HCT116 (cell line): ENCODE measurements around the gene ZNF180. TPM values are rescaled to one million over a fixed set of nuclear protein-coding genes. Genes with fewer than 3 reads are reported as not detected.
"Not testable (repeated sequence)": the region's sequence is repeated elsewhere in the genome, so short reads cannot be mapped to it uniquely, and the experiment has no call there.

Source experiments
- ATAC-seq: fragments of 200-7000 bp; cut with Tn5 transposase; 2 replicates; pipeline ENCODE4 v1.9.1; 2020; ENCODE audit warnings: mild to moderate bottlenecking, moderate library complexity
- BruUV-seq: library from RNA; stranded (reverse); fragments of 400-500 nt; replicated peaks from 2 replicates; lab custom pipeline; 2021; lab: Mats Ljungman, UMichigan
- CTCF ChIA-PET: fragments of 300-600 bp; sonication (Branson Sonifier 250); formaldehyde crosslinking; loops from one replicate; lab custom pipeline; 2021; ENCODE audit warnings: antibody characterized with exemption; lab: Charles Lee
- POLR2A ChIA-PET: fragments of 300-600, 350-600 bp; sonication (Branson Sonifier 250); formaldehyde crosslinking; loops from one replicate; lab custom pipeline; 2021; ENCODE audit warnings: antibody characterized with exemption; lab: Charles Lee
- RAD21 ChIA-PET, 2 experiments: fragments of 300-600 bp; sonication (Branson Sonifier 250); formaldehyde crosslinking; loops; one replicate each; lab custom pipeline; 2023; ENCODE audit warnings: low total read pairs in 2 of 2; ENCODE audit not compliant: uncharacterized antibody in 2 of 2, unreplicated experiment in 2 of 2, low non-redundant PET in 1 of 2; lab: Charles Lee
- DNase-seq: peaks from one replicate; pipeline ENCODE4 v3.0.0-alpha.2; 2010; ENCODE audit warnings: low read depth, low spot score
- H2AFZ ChIP-seq: fragments of 200-600 bp; shearing (Covaris generic), sonication (generic); 2 replicates; pipeline ENCODE4 v1.6.1; 2017; ENCODE audit warnings: low read depth, mixed run types, mixed read lengths, antibody characterized with exemption, low read length; ENCODE audit not compliant: poor library complexity, severe bottlenecking
- H3K27ac ChIP-seq: 2 replicates; pipeline ENCODE4 v1.5.1; 2012; ENCODE audit warnings: low read depth, low read length
- H3K27me3 ChIP-seq: fragments of 200-600 bp; sonication (generic); 2 replicates; pipeline ENCODE4 v1.6.1; 2016; ENCODE audit warnings: mixed run types, low read length, mixed read lengths; ENCODE audit not compliant: insufficient read depth
- H3K36me3 ChIP-seq, 2 experiments: fragments of 200-500 bp in 1 of 2; fragments of 200-600 bp in 1 of 2; sonication (Bioruptor generic) in 1 of 2; sonication (generic) in 1 of 2; 2 replicates each; pipeline versions ENCODE4 v1.5.1 to v1.6.1; 2014 to 2016; ENCODE audit warnings: low read length in 2 of 2, inconsistent platforms in 1 of 2, mixed read lengths in 1 of 2, mixed run types in 1 of 2; ENCODE audit not compliant: insufficient read depth in 2 of 2, control insufficient read depth in 1 of 2
- H3K4me1 ChIP-seq, 2 experiments: fragments of 200-600 bp in 1 of 2; sonication (generic) in 1 of 2; 2 replicates each; pipeline versions ENCODE4 v1.5.1 to v1.6.1; 2012 to 2017; ENCODE audit warnings: low read length in 2 of 2, inconsistent platforms in 1 of 2, mild to moderate bottlenecking in 1 of 2, mixed read lengths in 1 of 2, mixed run types in 1 of 2, moderate library complexity in 1 of 2; ENCODE audit not compliant: insufficient read depth in 2 of 2, control insufficient read depth in 1 of 2
- H3K4me2 ChIP-seq: fragments of 200-600 bp; sonication (generic); 2 replicates; pipeline ENCODE4 v1.6.1; 2017; ENCODE audit warnings: mixed run types, low read length, mixed read lengths
- H3K4me3 ChIP-seq, 2 experiments: fragments of 200-600 bp in 1 of 2; sonication (generic) in 1 of 2; replicated peaks in 1 of 2; 2 replicates each; pipeline ENCODE4 v1.5.1; 2011 to 2016; ENCODE audit warnings: low read length in 2 of 2, control low read depth in 1 of 2, low read depth in 1 of 2, mild to moderate bottlenecking in 1 of 2, mixed read lengths in 1 of 2, mixed run types in 1 of 2
- H3K79me2 ChIP-seq: fragments of 200-600 bp; sonication (generic); 2 replicates; pipeline ENCODE4 v1.6.1; 2017; ENCODE audit warnings: mild to moderate bottlenecking, mixed run types, low read length, moderate library complexity, mixed read lengths; ENCODE audit not compliant: insufficient read depth
- H3K9ac ChIP-seq: fragments of 200-600 bp; sonication (generic); 2 replicates; pipeline ENCODE4 v1.6.1; 2016; ENCODE audit warnings: low read length, mixed read lengths
- H3K9me2 ChIP-seq: fragments of 200-600 bp; sonication (generic), shearing (Covaris generic); 2 replicates; pipeline ENCODE4 v1.6.1; 2017; ENCODE audit warnings: mixed run types, mild to moderate bottlenecking, moderate library complexity; ENCODE audit not compliant: insufficient read depth
- H3K9me3 ChIP-seq, 2 experiments: fragments of 200-500 bp in 1 of 2; fragments of 200-600 bp in 1 of 2; sonication (Bioruptor generic) in 1 of 2; sonication (generic) in 1 of 2; 2 replicates each; pipeline ENCODE4 v1.6.1; 2014 to 2017; ENCODE audit warnings: low read length in 2 of 2, mixed read lengths in 2 of 2, inconsistent platforms in 1 of 2, low read depth in 1 of 2, mild to moderate bottlenecking in 1 of 2, mixed run types in 1 of 2, moderate library complexity in 1 of 2; ENCODE audit not compliant: control insufficient read depth in 1 of 2, insufficient read depth in 1 of 2
- H4K20me1 ChIP-seq: fragments of 200-600 bp; sonication (generic), shearing (Covaris generic); 2 replicates; pipeline ENCODE4 v1.6.1; 2017; ENCODE audit warnings: mixed run types, mild to moderate bottlenecking, moderate library complexity; ENCODE audit not compliant: insufficient read depth
- CBX3 ChIP-seq: IDR thresholded peaks from 2 replicates; pipeline ENCODE4 v1.6.1; 2012; ENCODE audit warnings: low read depth
- EGR1 ChIP-seq: IDR thresholded peaks from 2 replicates; pipeline ENCODE4 v1.6.1; 2012; ENCODE audit warnings: low read depth
- ELF1 ChIP-seq: IDR thresholded peaks from 2 replicates; pipeline ENCODE4 v1.6.1; 2012; ENCODE audit warnings: low read depth, borderline replicate concordance
- JUND ChIP-seq: IDR thresholded peaks from 2 replicates; pipeline ENCODE4 v1.6.1; 2012
- POLR2AphosphoS5 ChIP-seq: IDR thresholded peaks from 2 replicates; pipeline ENCODE4 v1.6.1; 2011; ENCODE audit warnings: mild to moderate bottlenecking, low read depth, low read length, moderate library complexity
- SIN3A ChIP-seq: IDR thresholded peaks from 2 replicates; pipeline ENCODE4 v1.6.1; 2012; ENCODE audit warnings: low read depth
- SP1 ChIP-seq: IDR thresholded peaks from 2 replicates; pipeline ENCODE4 v1.6.1; 2012; ENCODE audit warnings: low read depth
- SRF ChIP-seq: IDR thresholded peaks from 2 replicates; pipeline ENCODE4 v1.6.1; 2012; ENCODE audit warnings: low read depth
- YY1 ChIP-seq: IDR thresholded peaks from 2 replicates; pipeline ENCODE4 v1.6.1; 2011; ENCODE audit warnings: low read length, low read depth, moderate library complexity, mild to moderate bottlenecking; ENCODE audit not compliant: insufficient replicate concordance; ENCODE audit errors: extremely low read depth
- ZFX ChIP-seq: fragments of 450-650 bp; IDR thresholded peaks from 2 replicates; pipeline ENCODE4 v1.6.1; 2017
- ZNF274 ChIP-seq: fragments of 200-500 bp; sonication (Bioruptor generic); IDR thresholded peaks from 2 replicates; pipeline ENCODE4 v1.6.1; 2014; ENCODE audit warnings: mild to moderate bottlenecking, low read depth, low read length, inconsistent platforms
- intact Hi-C: fragments of 100-400 bp; cut with micrococcal nuclease; formaldehyde crosslinking; loops from 2 replicates; pipeline ENCODE4 v1.10.0; 2022
- total RNA-seq: library from RNA; stranded (reverse); gene quantifications from one replicate; pipeline ENCODE4 v1.2.1, GENCODE V29; 2021; ENCODE audit not compliant: unreplicated experiment
- TF ChIP-seq, protein P1 (sequence below): IDR thresholded peaks from 2 replicates; pipeline ENCODE4 v1.6.1; 2012
- TF ChIP-seq, protein P2 (sequence below): IDR thresholded peaks from 2 replicates; pipeline ENCODE4 v1.6.1; 2012
- TF ChIP-seq, protein P3 (sequence below), 3 experiments: fragments of 200-600 bp in 1 of 3; sonication (generic) in 1 of 3; IDR thresholded peaks in 2 of 3; conservative IDR thresholded peaks in 1 of 3; 2 replicates each; pipeline ENCODE4 v1.5.1; 2012 to 2017; ENCODE audit warnings: low read depth in 2 of 3, low read length in 2 of 3, antibody characterized with exemption in 1 of 3, borderline replicate concordance in 1 of 3, control low read depth in 1 of 3, mild to moderate bottlenecking in 1 of 3, mixed read lengths in 1 of 3, mixed run types in 1 of 3, moderate library complexity in 1 of 3; ENCODE audit not compliant: insufficient read depth in 1 of 3

Gene ZNF180
- total RNA-seq, 1 experiment from 2014 or later: 7.3 TPM

DNA sequence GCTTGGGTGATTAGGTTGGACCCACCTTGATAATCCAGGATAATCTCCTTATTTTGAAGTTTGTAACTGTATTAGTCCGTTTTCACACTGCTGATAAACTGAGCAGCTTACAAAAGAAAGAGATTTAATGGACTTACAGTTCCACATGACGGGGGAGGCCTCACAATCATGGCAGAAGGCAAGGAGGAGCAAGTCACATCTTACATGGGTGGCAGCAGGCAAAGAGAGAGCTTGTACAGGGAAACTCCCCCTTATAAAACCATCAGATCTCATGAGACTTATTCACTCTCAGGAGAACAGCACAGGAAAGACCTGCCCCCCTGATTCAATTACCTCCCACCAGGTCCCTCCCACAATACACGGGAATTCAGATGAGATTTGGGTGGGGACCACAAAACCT is 35.0 kb upstream of the ZNF180 start:
- RAD21 ChIA-PET, H4K20me1 ChIP-seq, CTCF ChIA-PET, H2AFZ ChIP-seq, H3K9me2 ChIP-seq, H3K79me2 ChIP-seq, H3K27me3 ChIP-seq, H3K4me3 ChIP-seq, H3K9ac ChIP-seq, H3K4me1 ChIP-seq, POLR2A ChIA-PET, H3K4me2 ChIP-seq, H3K9me3 ChIP-seq, BruUV-seq, H3K36me3 ChIP-seq, intact Hi-C loops, DNase-seq, H3K27ac ChIP-seq, ATAC-seq: not testable (repeated sequence)

DNA sequence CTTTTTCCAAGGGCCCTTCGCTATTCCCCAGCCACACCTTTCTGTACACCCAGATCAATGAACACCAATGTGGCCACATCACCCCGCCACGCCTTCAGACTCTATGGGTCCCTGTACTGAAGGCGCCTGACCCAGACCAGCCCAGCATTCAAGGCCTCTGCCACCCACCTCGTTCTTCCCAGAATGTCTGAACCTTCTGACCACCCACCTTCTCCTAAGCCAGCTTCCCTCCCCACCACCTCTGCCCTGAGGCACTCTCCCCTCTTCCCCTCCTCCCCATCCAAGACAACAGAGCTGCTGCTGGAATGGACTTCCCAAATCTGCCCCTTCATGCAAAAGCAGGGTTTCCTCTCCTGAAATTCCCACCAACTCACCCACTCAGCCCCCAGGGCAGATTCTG is 32.5 kb upstream of the ZNF180 start:
- ATAC-seq (no peak), DNase-seq (no peak)
- H3K4me3 ChIP-seq: no peak overlapping the region
- TF ChIP-seq JUND: no peak
- no peak for TF ChIP-seq ELF1
- TF ChIP-seq, protein P1, sequence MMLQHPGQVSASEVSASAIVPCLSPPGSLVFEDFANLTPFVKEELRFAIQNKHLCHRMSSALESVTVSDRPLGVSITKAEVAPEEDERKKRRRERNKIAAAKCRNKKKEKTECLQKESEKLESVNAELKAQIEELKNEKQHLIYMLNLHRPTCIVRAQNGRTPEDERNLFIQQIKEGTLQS: no peak
- no peak for TF ChIP-seq ZNF274
- TF ChIP-seq CBX3: no peak
- TF ChIP-seq YY1: no peak
- TF ChIP-seq, protein P2, sequence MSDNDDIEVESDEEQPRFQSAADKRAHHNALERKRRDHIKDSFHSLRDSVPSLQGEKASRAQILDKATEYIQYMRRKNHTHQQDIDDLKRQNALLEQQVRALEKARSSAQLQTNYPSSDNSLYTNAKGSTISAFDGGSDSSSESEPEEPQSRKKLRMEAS: no peak
- no peak for TF ChIP-seq SIN3A
- TF ChIP-seq, protein P3, sequence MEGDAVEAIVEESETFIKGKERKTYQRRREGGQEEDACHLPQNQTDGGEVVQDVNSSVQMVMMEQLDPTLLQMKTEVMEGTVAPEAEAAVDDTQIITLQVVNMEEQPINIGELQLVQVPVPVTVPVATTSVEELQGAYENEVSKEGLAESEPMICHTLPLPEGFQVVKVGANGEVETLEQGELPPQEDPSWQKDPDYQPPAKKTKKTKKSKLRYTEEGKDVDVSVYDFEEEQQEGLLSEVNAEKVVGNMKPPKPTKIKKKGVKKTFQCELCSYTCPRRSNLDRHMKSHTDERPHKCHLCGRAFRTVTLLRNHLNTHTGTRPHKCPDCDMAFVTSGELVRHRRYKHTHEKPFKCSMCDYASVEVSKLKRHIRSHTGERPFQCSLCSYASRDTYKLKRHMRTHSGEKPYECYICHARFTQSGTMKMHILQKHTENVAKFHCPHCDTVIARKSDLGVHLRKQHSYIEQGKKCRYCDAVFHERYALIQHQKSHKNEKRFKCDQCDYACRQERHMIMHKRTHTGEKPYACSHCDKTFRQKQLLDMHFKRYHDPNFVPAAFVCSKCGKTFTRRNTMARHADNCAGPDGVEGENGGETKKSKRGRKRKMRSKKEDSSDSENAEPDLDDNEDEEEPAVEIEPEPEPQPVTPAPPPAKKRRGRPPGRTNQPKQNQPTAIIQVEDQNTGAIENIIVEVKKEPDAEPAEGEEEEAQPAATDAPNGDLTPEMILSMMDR (IDR thresholded peaks at IDR 0.05 in 2 of 3, conservative IDR thresholded peaks at IDR 0.05 in 1 of 3; ENCODE audit: borderline replicate concordance in 1 of 3, insufficient read depth in 1 of 3, low read depth in 2 of 3, low read length in 2 of 3): no peak
- no peak for TF ChIP-seq EGR1
- no peak for TF ChIP-seq POLR2AphosphoS5
- no peak for TF ChIP-seq SP1
- TF ChIP-seq SRF: no peak
- no peak for TF ChIP-seq ZFX
- CTCF ChIA-PET: no interaction called here
- no peaks in the 10 kb centered on the region for H3K79me2 ChIP-seq
- no peak overlapping the region for H3K27ac ChIP-seq
- H3K4me1 ChIP-seq: no peaks in the 10 kb centered on the region
- no TSS peak for BruUV-seq
- no peaks in the 10 kb centered on the region for H3K9me3 ChIP-seq
- POLR2A ChIA-PET: interaction anchor here (0.6 kb wide), 1 partner anchor 9 kb away, joined by 7 read pairs; no protein-coding TSS in a partner anchor
- no peak overlapping the region for H3K9ac ChIP-seq
- H3K9me2 ChIP-seq: no peaks in the 10 kb centered on the region
- H2AFZ ChIP-seq: no peak overlapping the region
- no peak overlapping the region for H3K4me2 ChIP-seq
- no peaks in the 10 kb centered on the region for H3K27me3 ChIP-seq
- intact Hi-C loops: no loop called here
- RAD21 ChIA-PET: no interaction called here
- H4K20me1 ChIP-seq: no peaks in the 10 kb centered on the region
- no peaks in the 10 kb centered on the region for H3K36me3 ChIP-seq
